ENCODE data around the gene TCP10L. TPM values are rescaled to one million over a fixed set of nuclear protein-coding genes. Genes with fewer than 3 reads are reported as not detected.

TCP10L gene
- total and polyA plus RNA-seq, 2 of the 8 experiments (the other 6 are each of a cell fraction or from before 2014, with no cell fraction given), result 0.45 to 0.99 TPM

DNA sequence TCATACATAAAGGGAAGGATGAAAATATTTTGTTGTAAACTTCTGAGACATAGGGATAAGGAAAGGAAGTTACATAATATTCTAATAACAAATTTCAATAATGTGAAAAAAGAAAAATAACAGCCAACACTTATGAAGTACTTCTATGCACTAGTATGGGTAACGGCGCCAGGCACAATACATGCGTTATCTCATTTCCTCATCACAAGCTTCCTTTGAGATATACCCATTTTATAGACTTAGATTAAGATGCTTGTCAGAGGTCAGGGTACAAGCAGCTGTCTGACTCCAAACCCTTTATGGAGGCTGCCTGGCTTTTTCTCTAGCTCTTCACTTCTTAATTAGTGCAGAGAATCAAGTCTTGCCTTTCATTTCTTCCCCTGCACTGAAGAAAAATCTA lies 41.3 kb downstream of the TCP10L start:
- Histone ChIP-seq H3K18ac (ENCODE audit: extremely low read depth, low read length) (no peak overlapping the region), H3K79me1 (ENCODE audit: low read depth, low read length) (no peaks in the 10 kb centered on the region), H3K4me3 (ENCODE audit: extremely low read depth in 1 of 4, insufficient read depth in 2 of 4, low read depth in 3 of 4, low read length in 4 of 4) (no peak overlapping the region), H3K4ac (replicated peaks; ENCODE audit: insufficient read length, low read depth, low read length) (no peak overlapping the region), H2BK12ac (ENCODE audit: low read depth, low read length) (no peak overlapping the region), H2BK20ac (ENCODE audit: low read length) (no peak overlapping the region), H4K5ac (ENCODE audit: insufficient read length, low read depth, low read length) (no peak overlapping the region), H2AFZ (ENCODE audit: low read length) (no peak overlapping the region), H3K9me3 (ENCODE audit: insufficient read depth in 2 of 2, low read depth in 1 of 2, low read length in 1 of 2) (no peaks in the 10 kb centered on the region), H3K27ac (ENCODE audit: low read depth, low read length) (no peak overlapping the region), H4K8ac (ENCODE audit: extremely low read depth, insufficient read depth, low read length) (no peak overlapping the region), H3K36me3 (ENCODE audit: control insufficient read depth in 2 of 4, insufficient read depth in 4 of 4, low read length in 3 of 4) (no peaks in the 10 kb centered on the region), H4K20me1 (replicated peaks in 1 of 2; ENCODE audit: control insufficient read depth in 1 of 2, insufficient read depth in 2 of 2, low read length in 2 of 2) (no peaks in the 10 kb centered on the region), H3K4me2 (ENCODE audit: insufficient read depth in 1 of 2, low read depth in 2 of 2, low read length in 2 of 2) (no peak overlapping the region), H2AK5ac (ENCODE audit: low read depth, low read length) (no peak overlapping the region), H3K23ac (ENCODE audit: insufficient read length) (no peak overlapping the region), H2BK15ac (ENCODE audit: low read length) (no peak overlapping the region), H3K79me2 (ENCODE audit: control insufficient read depth in 1 of 2, insufficient read depth in 2 of 2, low read length in 2 of 2) (no peaks in the 10 kb centered on the region), H3K27me3 (replicated peaks in 1 of 4; ENCODE audit: control insufficient read depth in 3 of 4, extremely low read depth in 1 of 4, insufficient read depth in 3 of 4, low read length in 3 of 4) (no peaks in the 10 kb centered on the region), H3K23me2 (ENCODE audit: low read depth, low read length) (no peaks in the 10 kb centered on the region), H2BK5ac (ENCODE audit: low read depth, low read length) (no peak overlapping the region), H3K9ac (replicated peaks in 1 of 4; ENCODE audit: extremely low read depth in 1 of 4, low read depth in 3 of 4, low read length in 3 of 4) (no peak overlapping the region), H3K56ac (replicated peaks; ENCODE audit: insufficient read length, low read depth, low read length) (no peak overlapping the region), H4K91ac (replicated peaks; ENCODE audit: insufficient read length, low read length) (no peak overlapping the region), H3K4me1 (replicated peaks in 1 of 4; ENCODE audit: control insufficient read depth in 3 of 4, insufficient read depth in 4 of 4, low read length in 3 of 4) (0 out of 7 replicates have a peak, but pooled peaks cover 0 to 2% (median 0%) of the 10 kb centered on the region in 4 experiments), H2BK120ac (replicated peaks; ENCODE audit: low read depth, low read length) (no peak overlapping the region), H3K14ac (ENCODE audit: insufficient read length) (no peak overlapping the region)
- CTCF ChIA-PET (ENCODE audit: partially characterized antibody), result interaction anchor here (1.0 kb wide), 1 partner anchor 142 kb away, joined by 3 read pairs; no protein-coding TSS in a partner anchor
- no peak for DNase-seq (ENCODE audit: low read depth in 1 of 2, low spot score in 2 of 2)
- 96% methylated on average over 3 of the region's 3 CpGs; no CpG with 5 or more reads in 1 of the 2 experiments for WGBS, 2 experiments (ENCODE audit: extremely low coverage in 1 of 2, insufficient coverage in 1 of 2, insufficient read length in 1 of 2, insufficient replicate concordance in 2 of 2, low coverage in 1 of 2, low lambda C conversion rate in 2 of 2, missing lambda C conversion rate in 1 of 2)
- TF ChIP-seq RAD21 (IDR thresholded peaks at IDR 0.05 in 1 of 2, conservative IDR thresholded peaks at IDR 0.05 in 1 of 2; ENCODE audit: low read depth in 2 of 2, low read length in 2 of 2) (no peak), POLR2AphosphoS5 (IDR thresholded peaks at IDR 0.05; ENCODE audit: low read depth, low read length) (no peak), PHF8 (conservative IDR thresholded peaks at IDR 0.05; ENCODE audit: low read depth, low read length) (no peak), BCL11A (IDR thresholded peaks at IDR 0.05; ENCODE audit: low read depth in 2 of 2, low read length in 2 of 2) (no peak)
- FAIRE-seq, result no peak
- POLR2A ChIA-PET (ENCODE audit: partially characterized antibody), result no interaction called here

Measured in H1 (cell line).